H9 (cell line): Measurements from ENCODE around the gene CELA3B. TPM values are rescaled to one million over a fixed set of nuclear protein-coding genes. Genes with fewer than 3 reads are reported as not detected.
A peak's percentile ranks its signal among the peaks of the same experiment; 100 is the strongest.

Experiments
- DNase-seq: peaks from one replicate; pipeline ENCODE4 v3.0.0-alpha.2; 2017
- H2AFZ ChIP-seq: one replicate; pipeline ENCODE4 v1.6.1; 2013; ENCODE audit warnings: mild to moderate bottlenecking, low read length, control low read depth, moderate library complexity
- H2AK5ac ChIP-seq: 2 replicates; pipeline ENCODE4 v1.6.1; 2013; ENCODE audit warnings: low read length, control low read depth, mixed read lengths; ENCODE audit not compliant: insufficient read length
- H2BK120ac ChIP-seq: one replicate; pipeline ENCODE4 v1.6.1; 2013; ENCODE audit warnings: low read depth, mild to moderate bottlenecking, low read length, control low read depth, inconsistent platforms; ENCODE audit not compliant: poor library complexity, severe bottlenecking
- H2BK12ac ChIP-seq: 2 replicates; pipeline ENCODE4 v1.6.1; 2013; ENCODE audit warnings: low read length, control low read depth, mixed read lengths, low read depth; ENCODE audit not compliant: insufficient read length
- H2BK15ac ChIP-seq: 2 replicates; pipeline ENCODE4 v1.6.1; 2013; ENCODE audit warnings: low read depth, low read length, control low read depth
- H2BK20ac ChIP-seq: one replicate; pipeline ENCODE4 v1.6.1; 2013; ENCODE audit warnings: low read depth, mild to moderate bottlenecking, low read length, control low read depth, inconsistent platforms; ENCODE audit not compliant: poor library complexity, severe bottlenecking
- H2BK5ac ChIP-seq: 2 replicates; pipeline ENCODE4 v1.6.1; 2013; ENCODE audit warnings: low read length, control low read depth, mixed read lengths; ENCODE audit not compliant: insufficient read length
- H3K14ac ChIP-seq: 2 replicates; pipeline ENCODE4 v1.6.1; 2013; ENCODE audit warnings: low read length, control low read depth; ENCODE audit not compliant: insufficient read depth
- H3K18ac ChIP-seq: 2 replicates; pipeline ENCODE4 v1.6.1; 2013; ENCODE audit warnings: low read depth, mild to moderate bottlenecking, mixed read lengths, low read length, control low read depth; ENCODE audit not compliant: insufficient read length
- H3K23ac ChIP-seq: 2 replicates; pipeline ENCODE4 v1.6.1; 2013; ENCODE audit warnings: low read length, control low read depth, mixed read lengths, low read depth; ENCODE audit not compliant: insufficient read length
- H3K23me2 ChIP-seq: 2 replicates; pipeline ENCODE4 v1.6.1; 2013; ENCODE audit warnings: low read depth, mild to moderate bottlenecking, mixed read lengths, low read length, control low read depth; ENCODE audit not compliant: insufficient read length, poor library complexity, severe bottlenecking
- H3K27ac ChIP-seq: 2 replicates; pipeline ENCODE4 v1.5.1; 2013; ENCODE audit warnings: low read length, control low read depth, mixed read lengths, low read depth; ENCODE audit not compliant: insufficient read length
- H3K27me3 ChIP-seq: 2 replicates; pipeline ENCODE4 v1.6.1; 2013; ENCODE audit warnings: low read length, control low read depth, inconsistent platforms; ENCODE audit not compliant: insufficient read depth
- H3K4ac ChIP-seq: 2 replicates; pipeline ENCODE4 v1.6.1; 2013; ENCODE audit warnings: low read depth, mild to moderate bottlenecking, control low read depth, inconsistent platforms, low read length, moderate library complexity
- H3K4me1 ChIP-seq: 2 replicates; pipeline ENCODE4 v1.6.1; 2013; ENCODE audit warnings: low read length, control low read depth, inconsistent platforms; ENCODE audit not compliant: insufficient read depth
- H3K4me2 ChIP-seq: 2 replicates; pipeline ENCODE4 v1.6.1; 2013; ENCODE audit warnings: low read length, control low read depth, mixed read lengths; ENCODE audit not compliant: insufficient read length, insufficient read depth
- H3K56ac ChIP-seq: 2 replicates; pipeline ENCODE4 v1.6.1; 2013; ENCODE audit warnings: low read depth, mild to moderate bottlenecking, mixed read lengths, low read length, control low read depth; ENCODE audit not compliant: insufficient read length
- H3K79me1 ChIP-seq: 2 replicates; pipeline ENCODE4 v1.6.1; 2013; ENCODE audit warnings: low read depth, mild to moderate bottlenecking, moderate library complexity, low read length, control low read depth, inconsistent platforms; ENCODE audit not compliant: insufficient read depth, poor library complexity, severe bottlenecking
- H3K79me2 ChIP-seq: 2 replicates; pipeline ENCODE4 v1.6.1; 2013; ENCODE audit warnings: low read length, control low read depth, inconsistent platforms; ENCODE audit not compliant: insufficient read depth
- H3K9ac ChIP-seq: 2 replicates; pipeline ENCODE4 v1.6.1; 2013; ENCODE audit warnings: low read length, control low read depth, mixed read lengths; ENCODE audit not compliant: insufficient read length; ENCODE audit errors: extremely low read depth
- H3K9me3 ChIP-seq: one replicate; pipeline ENCODE4 v1.6.1; 2013; ENCODE audit warnings: low read depth, low read length, inconsistent platforms; ENCODE audit not compliant: control insufficient read depth
- H3T11ph ChIP-seq: one replicate; pipeline ENCODE4 v1.6.1; 2013; ENCODE audit warnings: mild to moderate bottlenecking, low read length, control low read depth, inconsistent platforms
- H4K20me1 ChIP-seq: one replicate; pipeline ENCODE4 v1.6.1; 2013; ENCODE audit not compliant: control insufficient read depth, insufficient read length, insufficient read depth
- H4K5ac ChIP-seq: 2 replicates; pipeline ENCODE4 v1.6.1; 2013; ENCODE audit warnings: low read depth, mild to moderate bottlenecking, mixed read lengths, low read length, control low read depth; ENCODE audit not compliant: insufficient read length
- H4K8ac ChIP-seq: replicated peaks from 2 replicates; pipeline ENCODE4 v1.6.1; 2013; ENCODE audit warnings: low read length, control low read depth, mixed read lengths, low read depth; ENCODE audit not compliant: insufficient read length
- H4K91ac ChIP-seq: 2 replicates; pipeline ENCODE4 v1.6.1; 2013; ENCODE audit warnings: low read depth, mild to moderate bottlenecking, moderate library complexity, mixed read lengths, low read length, control low read depth; ENCODE audit not compliant: insufficient read length
- H3K27ac Mint-ChIP-seq, 3 experiments: 2 replicates in 2 of 3; 3 replicates in 1 of 3; pipeline ENCODE4 v1.8.0; 2020 to 2021; ENCODE audit warnings: mixed read lengths in 3 of 3, mild to moderate bottlenecking in 1 of 3, moderate library complexity in 1 of 3
- H3K27me3 Mint-ChIP-seq: 2 replicates; pipeline ENCODE4 v1.8.0; 2021; ENCODE audit warnings: low read depth, mild to moderate bottlenecking, moderate library complexity, mixed read lengths
- H3K36me3 Mint-ChIP-seq, 3 experiments: 2 replicates in 2 of 3; 3 replicates in 1 of 3; pipeline ENCODE4 v1.8.0; 2020 to 2021; ENCODE audit warnings: low read depth in 3 of 3, mixed read lengths in 3 of 3; ENCODE audit not compliant: insufficient read depth in 1 of 3
- H3K4me1 Mint-ChIP-seq, 2 experiments: 2 replicates each; pipeline ENCODE4 v1.8.0; 2020; ENCODE audit warnings: mixed read lengths in 2 of 2
- H3K4me3 Mint-ChIP-seq, 2 experiments: 2 replicates in 1 of 2; 3 replicates in 1 of 2; pipeline ENCODE4 v1.8.0; 2020 to 2021; ENCODE audit warnings: mild to moderate bottlenecking in 2 of 2, mixed read lengths in 2 of 2, moderate library complexity in 1 of 2
- H3K9me3 Mint-ChIP-seq, 2 experiments: 2 replicates in 1 of 2; 3 replicates in 1 of 2; pipeline ENCODE4 v1.8.0; 2020; ENCODE audit warnings: mild to moderate bottlenecking in 2 of 2, mixed read lengths in 2 of 2, moderate library complexity in 1 of 2
- WGBS: extraction: QIAGEN DNeasy Blood & Tissue Kit; methylation state at CpG from one replicate; pipeline ENCODE4 v1.1.7; 2013; ENCODE audit warnings: missing lambda C conversion rate, low lambda C conversion rate, mixed read lengths; ENCODE audit not compliant: insufficient read length; ENCODE audit errors: extremely low coverage; 5-methylcytosine and 5-hydroxymethylcytosine counted together
- total RNA-seq: library from RNA; stranded (reverse); gene quantifications from 2 replicates; pipeline ENCODE4 v1.2.1, GENCODE V29; 2021
- TF ChIP-seq, protein P1 (sequence below): fragments of 200-600 bp; sonication (generic); conservative IDR thresholded peaks from 3 replicates; pipeline ENCODE4 v1.8.0; 2021; ENCODE audit warnings: antibody characterized with exemption, mild to moderate bottlenecking

CELA3B gene
- total RNA-seq, 1 experiment from 2014 or later: not detected

DNA sequence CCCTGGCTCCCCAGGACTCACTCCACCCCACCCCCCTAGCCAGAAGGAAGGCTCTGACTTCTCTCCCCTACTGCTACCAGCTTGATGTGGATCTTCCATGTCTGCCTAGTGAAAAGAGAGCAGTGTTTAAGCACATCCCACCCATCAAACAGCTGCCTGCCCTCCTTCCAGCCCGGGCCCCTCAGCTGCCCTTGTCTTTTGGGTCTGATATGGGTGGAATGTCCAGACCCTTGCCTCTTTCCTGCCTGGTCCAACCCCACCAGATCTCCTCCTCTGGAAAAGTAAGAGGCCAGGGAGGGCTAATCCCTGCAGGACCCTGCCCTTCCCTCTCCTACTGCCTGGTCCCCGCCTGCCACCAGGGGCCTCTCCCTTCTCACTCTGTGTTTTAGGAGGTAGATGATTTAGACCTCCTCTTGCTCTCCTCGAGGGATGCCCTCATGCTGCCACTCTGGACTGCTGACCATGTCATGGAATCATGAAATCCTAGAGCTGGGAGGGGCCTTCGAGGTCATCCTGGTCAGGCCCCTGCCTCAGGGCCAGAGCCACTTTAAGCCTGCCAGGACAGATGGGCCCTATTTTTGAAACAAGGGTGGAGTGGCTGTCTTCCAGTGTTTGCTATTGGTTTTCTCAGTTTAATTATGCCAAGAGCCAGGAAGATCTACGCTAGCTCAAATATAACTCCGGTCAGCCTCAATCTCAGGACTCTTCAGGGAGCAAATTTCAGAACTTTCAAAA, 23.9 kb upstream of the CELA3B start:
- no peak overlapping the region for H2BK20ac ChIP-seq
- H3K4me1 Mint-ChIP-seq: peaks cover 28% of the 10 kb centered on the region in 2 experiments
- TF ChIP-seq, protein P1, sequence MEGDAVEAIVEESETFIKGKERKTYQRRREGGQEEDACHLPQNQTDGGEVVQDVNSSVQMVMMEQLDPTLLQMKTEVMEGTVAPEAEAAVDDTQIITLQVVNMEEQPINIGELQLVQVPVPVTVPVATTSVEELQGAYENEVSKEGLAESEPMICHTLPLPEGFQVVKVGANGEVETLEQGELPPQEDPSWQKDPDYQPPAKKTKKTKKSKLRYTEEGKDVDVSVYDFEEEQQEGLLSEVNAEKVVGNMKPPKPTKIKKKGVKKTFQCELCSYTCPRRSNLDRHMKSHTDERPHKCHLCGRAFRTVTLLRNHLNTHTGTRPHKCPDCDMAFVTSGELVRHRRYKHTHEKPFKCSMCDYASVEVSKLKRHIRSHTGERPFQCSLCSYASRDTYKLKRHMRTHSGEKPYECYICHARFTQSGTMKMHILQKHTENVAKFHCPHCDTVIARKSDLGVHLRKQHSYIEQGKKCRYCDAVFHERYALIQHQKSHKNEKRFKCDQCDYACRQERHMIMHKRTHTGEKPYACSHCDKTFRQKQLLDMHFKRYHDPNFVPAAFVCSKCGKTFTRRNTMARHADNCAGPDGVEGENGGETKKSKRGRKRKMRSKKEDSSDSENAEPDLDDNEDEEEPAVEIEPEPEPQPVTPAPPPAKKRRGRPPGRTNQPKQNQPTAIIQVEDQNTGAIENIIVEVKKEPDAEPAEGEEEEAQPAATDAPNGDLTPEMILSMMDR: peak; percentile 50
- H3K4me1 ChIP-seq: peaks cover 4% of the 10 kb centered on the region; the same call in 1 of the 2 replicates
- H3K23me2 ChIP-seq: no peaks in the 10 kb centered on the region
- H3K79me1 ChIP-seq: no peaks in the 10 kb centered on the region
- H3K23ac ChIP-seq: no peak overlapping the region
- DNase-seq: no peak
- H3K4me2 ChIP-seq: no peak overlapping the region
- no peak overlapping the region for H2BK5ac ChIP-seq
- H2BK120ac ChIP-seq: no peak overlapping the region
- H3K79me2 ChIP-seq: no peaks in the 10 kb centered on the region
- H3K56ac ChIP-seq: no peak overlapping the region
- no peaks in the 10 kb centered on the region for H3K27me3 ChIP-seq
- no CpG with 5 or more reads among the region's 6 CpGs for WGBS
- H2BK12ac ChIP-seq: no peak overlapping the region
- no peak overlapping the region for H3T11ph ChIP-seq
- H4K8ac ChIP-seq: no peak overlapping the region
- no peak overlapping the region for H3K4ac ChIP-seq
- H4K91ac ChIP-seq: no peak overlapping the region
- no peak overlapping the region for H2AFZ ChIP-seq
- no peak overlapping the region for H3K18ac ChIP-seq
- H3K27ac ChIP-seq: no peak overlapping the region
- no peaks in the 10 kb centered on the region for H3K9me3 ChIP-seq
- no peaks in the 10 kb centered on the region for H3K36me3 Mint-ChIP-seq
- no peaks in the 10 kb centered on the region; the same call in 1 of the 2 replicates for H3K27me3 Mint-ChIP-seq
- H2BK15ac ChIP-seq: no peak overlapping the region
- no peaks in the 10 kb centered on the region for H4K20me1 ChIP-seq
- H3K4me3 Mint-ChIP-seq: no peak overlapping the region
- H3K27ac Mint-ChIP-seq: peak overlapping the region in 1 of 3 experiments; percentile 70; a peak in 2 of 7 replicates
- H4K5ac ChIP-seq: no peak overlapping the region
- H2AK5ac ChIP-seq: no peak overlapping the region
- H3K14ac ChIP-seq: no peak overlapping the region
- H3K9ac ChIP-seq: no peak overlapping the region
- H3K9me3 Mint-ChIP-seq: no peaks in the 10 kb centered on the region
